NCI-H1048 (cell line): Measurements from ENCODE around the gene APOL6.
"Not testable (repeated sequence)": the region's sequence is repeated elsewhere in the genome, so short reads cannot be mapped to it uniquely, and the experiment has no call there.

Source experiments
- DNase-seq: peaks from one replicate; lab custom pipeline; 2025; lab: John Stamatoyannopoulos, UW

Gene APOL6

DNA sequence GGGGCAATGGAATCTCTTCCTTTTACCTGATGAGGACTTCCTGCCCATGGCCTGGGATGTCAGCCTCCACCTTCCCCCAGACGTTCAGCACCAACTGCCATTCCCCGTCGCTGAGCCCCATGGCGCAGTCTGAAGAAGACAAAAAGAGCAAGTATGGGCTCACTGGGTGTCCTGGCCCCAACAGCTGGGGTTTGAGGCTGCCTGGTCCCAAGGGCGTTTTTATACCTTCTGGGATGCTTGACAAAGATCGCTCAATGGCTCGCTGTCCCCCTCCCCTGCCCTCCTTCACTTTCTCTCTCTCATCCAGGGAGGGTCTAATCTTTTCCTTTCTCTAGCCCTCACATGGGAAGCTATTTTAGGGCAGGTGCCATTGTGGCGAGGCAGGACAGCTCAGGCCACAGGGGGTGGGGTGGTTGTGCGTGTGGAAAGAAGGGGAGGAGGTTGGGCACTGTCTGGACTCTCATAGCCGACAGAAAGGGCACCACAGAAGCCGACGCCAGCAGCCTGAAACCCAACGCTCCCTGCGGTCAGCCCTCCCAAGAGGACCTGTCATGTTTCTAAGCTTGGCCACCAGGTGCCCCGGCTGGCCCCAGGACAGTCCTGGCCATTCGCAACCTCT lies 31.0 kb upstream of the APOL6 start, which contains the start of gene MB:
Gene MB (minus strand): TSS at position 193 of the 619 bp plus-strand sequence. CDS start 72 bp downstream, at position 121.
- no peak for DNase-seq

DNA sequence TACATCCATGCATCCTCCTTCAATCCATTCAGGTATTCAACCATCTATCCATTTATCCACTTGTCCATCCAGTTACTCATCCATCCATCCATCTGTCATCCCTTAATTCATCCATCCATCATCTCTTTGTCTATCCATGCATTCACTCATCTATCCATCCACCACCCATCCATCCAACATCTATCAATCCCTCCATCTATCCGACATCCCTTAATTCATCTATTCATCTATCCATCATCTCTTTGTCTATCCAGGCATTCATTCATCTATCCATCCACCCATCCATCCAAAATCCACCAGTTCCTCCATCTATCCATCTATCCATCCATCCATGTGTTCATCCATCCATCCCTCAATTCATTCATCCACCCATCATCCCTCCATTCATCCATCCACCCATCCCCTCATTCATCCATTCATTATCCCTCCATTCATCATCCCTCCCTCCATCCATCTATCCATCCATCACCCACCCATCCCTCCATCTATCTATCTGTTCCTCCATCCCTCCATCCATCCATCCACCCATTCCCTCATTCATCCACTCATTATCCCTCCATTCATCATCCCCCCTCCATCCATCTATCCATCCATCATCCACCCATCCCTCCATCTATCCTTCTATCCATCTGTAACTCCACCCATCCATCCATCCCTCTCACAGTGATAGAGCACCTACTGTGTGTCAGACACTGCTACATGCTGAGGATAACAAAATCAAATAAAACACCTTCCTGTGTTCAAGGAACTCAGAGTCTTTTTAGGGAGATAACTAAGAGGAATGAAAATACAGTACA lies 29.6 kb upstream of the APOL6 start:
- DNase-seq = no peak

DNA sequence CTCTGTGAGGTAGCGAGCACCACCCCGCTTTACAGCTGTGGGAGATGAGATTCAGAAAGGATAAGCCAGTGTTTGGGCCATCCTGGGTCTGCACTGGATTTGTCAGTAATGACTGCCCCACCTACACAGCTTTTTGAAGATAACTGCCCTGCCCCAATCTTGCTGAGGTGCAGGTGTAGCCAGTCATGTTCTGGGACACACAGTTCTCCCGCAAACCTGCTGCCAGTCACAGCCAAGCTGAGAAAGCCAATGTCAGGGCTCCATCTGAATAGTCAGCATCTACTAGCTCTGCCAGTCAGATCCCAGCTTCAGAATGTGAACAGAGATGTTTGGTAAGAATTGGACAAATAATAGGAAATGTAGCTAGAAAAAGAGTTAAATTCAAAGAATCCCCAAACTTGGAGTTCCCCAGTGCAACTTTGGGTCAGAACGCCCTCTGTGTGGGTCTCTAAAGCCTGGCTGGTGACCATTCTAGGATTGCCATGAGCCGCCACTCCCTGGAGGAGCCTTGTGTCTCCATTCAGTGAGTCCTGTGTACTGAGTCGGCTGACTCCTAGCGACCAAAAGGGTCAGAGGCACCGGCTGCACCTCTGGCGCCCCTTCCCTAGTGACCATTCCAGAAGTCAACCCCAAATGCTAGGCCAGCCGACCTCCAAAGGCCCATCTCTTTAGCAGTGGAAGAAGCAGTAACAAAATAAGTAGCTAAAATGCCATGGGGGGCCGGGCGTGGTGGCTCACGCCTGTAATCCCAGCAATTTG lies 28.7 kb upstream of the APOL6 start:
- no peak for DNase-seq

DNA sequence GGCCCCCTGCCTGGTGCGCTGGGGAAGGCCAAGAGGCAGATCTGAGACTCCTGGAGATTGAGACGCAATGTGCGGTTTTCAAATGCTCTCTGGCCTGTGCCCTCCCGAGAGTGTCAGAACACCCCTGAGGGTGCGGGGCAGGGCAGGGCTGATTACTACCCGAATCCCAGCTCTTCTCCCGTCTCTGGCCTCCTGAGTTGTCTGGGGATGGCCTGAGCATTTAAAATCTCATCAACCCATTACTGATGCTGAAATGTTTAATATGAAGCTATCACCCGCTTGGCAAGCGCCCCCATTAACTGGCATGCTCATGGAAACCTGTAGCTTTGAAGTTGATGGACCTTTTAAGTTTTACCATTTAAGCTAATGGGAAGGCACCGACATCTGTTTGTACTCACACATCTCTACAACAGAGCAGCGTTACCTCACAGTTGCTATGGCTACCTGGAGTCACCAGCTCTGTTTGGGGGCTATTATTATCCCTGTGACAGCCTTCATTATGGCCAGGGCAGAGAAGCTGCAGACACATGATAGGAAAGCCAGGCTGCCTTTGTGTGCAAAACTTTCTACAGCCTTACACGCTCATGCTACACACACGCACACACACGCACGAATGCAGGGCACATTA lies 27.5 kb upstream of the APOL6 start:
- no peak for DNase-seq

DNA sequence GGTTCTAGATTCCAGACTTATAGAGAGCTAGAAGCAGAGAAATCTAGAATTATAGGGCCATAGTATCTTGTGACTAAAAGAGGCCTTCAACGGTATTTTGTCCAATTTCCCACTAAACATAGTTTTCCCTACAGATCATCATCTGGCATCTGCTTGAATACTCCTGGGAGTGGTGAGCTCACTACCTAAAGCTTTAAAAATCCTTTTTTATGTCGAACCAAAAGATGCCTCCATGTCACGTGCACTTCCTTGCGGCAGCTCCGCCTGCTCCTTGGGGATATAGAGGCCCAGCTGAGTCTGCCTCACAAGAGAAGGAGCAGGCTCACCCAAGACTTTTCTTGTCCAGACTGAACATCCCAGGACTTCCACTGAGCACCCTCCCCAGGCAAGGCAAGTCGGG lies 26.8 kb upstream of the APOL6 start:
- DNase-seq = no peak

DNA sequence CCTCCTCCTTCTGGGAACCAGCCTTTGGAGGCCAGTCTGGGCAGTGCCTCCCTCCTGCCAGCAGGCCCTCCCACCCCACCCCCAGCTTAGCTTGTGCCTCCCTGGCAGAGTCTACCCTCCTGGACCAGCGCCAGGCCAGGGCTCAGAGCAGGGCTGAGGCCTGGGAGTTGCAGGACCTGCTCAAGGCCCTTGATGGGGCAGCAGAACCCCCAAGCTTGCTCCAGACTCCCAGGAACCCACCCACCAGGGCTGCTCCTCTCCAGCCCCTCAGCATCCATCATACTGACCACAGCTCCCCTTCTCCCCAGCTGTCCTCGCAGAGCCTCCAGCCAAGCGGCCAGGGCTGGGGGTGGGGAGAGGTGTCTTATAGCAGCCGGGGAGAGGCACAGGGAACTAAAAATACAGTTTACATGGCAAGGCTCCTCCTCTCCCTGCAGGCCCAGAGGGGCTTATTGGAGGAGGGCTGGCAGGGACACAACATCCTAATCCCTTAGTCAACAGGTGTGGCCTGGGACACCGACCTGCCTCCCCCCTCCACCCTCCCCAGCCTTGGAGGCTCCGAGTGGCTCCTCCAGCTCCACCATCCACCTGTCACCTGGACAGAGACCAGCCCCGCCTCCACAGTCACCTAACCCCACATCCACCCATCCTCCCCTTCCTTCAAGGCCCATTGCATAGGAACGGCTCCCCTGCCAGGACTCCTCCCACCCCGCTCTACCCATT lies 25.9 kb upstream of the APOL6 start:
- DNase-seq = no peak

DNA sequence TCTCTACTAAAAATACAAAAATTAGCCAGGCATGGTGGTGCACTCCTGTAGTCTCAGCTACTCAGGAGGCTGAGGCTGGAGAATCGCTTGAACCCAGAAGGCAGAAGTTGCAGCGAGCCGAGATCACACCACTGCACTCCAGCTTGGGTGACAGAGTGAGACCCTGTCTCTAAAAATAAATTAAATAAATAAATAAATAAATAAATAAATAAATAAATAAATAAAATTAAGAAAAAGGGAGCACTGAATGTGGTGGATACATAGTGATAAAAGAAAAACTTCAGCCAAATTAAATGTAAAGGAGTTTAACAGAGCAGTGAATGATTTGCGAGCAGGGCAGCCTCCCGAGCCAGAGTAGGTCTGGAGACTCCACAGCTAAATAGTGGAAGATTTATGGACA lies 24.4 kb upstream of the APOL6 start:
- not testable (repeated sequence) for DNase-seq

DNA sequence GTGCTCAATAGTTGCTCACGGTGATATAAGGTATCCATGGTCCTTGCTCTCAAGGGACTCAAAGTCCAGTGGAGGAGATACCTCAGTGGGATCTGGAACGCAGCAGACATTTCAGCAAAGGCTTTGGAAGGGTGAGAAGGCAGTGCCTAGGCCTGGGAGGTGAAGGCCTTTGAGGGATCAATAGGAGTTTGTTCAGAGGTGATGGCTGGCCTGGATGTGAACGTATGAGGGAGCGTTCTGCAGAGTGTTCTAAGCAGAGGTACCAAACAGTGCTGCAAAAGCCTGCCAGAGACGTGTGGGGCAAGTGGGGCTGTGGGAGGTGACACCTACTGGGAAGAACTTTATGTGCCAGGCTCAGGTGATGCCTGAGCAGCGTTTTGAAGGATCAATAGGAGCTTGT lies 23.7 kb upstream of the APOL6 start:
- DNase-seq = no peak

DNA sequence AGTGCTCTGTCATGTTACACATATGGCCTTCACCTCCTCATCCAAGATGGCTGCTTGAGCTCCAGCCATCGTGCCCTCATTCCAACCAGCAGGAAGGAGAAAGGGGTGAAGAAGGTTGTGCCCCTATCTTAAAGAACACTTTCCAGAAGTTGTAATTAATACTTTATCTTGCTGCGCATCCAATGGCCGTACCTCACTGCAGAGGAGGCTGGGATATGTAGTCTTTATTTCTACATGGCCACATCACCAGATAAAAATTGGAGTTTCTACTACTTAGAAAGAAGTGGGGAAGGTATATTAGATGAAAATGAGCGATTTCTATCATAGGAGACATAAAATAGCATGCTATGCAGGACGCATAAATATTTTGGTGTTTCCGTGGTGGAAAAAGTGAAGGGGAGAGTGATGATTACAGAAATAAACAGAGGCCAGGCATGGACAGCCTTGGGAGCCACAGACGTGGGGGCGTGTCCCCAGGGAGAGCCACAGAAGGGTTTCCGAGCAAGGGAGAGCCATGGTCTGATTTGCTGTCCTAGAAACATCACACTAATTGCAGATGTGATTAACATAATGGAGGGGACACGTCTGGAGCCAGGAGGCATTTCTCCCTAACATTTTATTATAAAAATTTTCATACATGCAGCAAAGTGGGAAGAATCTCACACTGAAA lies 22.3 kb upstream of the APOL6 start:
- DNase-seq = no peak

DNA sequence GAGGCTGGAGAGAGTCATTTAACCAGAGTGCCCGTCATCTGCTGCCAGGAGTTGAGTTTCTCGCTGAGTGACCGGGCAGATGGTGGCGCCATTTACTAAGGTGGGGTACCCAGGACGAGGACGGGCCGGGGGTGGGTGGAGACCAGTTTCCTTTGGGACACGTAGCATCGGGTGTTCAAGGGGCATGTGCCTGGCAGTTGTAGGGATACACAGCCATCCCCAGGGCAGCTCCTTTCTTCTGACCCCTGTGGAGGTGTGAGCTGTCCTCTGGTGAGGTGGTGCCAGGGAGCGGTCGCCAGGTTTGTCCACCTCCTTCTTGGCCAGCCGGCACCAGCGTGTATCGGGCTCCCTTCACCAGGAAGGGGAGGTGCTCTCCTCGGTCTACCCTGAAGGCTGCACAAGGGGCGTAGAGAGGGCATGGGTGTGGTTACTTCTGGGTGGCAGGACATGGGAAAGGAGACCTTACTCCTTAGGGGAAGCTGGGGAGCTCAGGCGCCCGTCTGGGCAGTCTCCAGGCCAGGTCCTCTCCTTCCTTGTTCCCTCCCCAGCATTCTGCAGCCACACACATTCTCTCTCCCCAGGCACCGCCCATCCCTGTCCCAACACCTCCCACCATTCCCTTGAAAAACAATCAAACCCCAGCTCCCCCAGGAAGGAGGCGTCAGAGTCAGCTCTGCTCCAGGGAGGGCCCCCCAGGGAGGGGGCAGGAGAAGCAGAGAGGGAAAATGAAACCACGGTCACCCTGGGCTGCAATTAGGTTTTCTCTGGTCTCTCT lies 20.8 kb upstream of the APOL6 start:
- no peak for DNase-seq

DNA sequence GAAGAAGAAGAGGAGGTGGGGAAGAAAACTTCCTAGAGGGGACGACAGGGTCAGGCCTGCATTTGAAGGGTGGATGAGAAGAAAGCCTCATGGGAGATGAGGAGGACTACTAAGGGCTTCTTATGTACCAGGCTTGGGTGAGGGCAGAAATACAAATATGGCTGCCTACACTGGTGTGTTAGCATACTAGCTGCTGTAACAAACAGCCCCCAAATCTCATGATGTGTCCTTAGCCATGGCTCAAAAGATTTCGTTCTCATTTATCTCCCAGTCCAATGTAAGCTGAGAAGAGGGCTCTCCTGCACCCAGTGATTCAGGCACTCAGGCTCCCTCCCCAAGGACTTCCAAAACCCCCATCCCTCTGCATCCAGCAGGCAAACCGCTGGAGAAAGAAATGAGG lies 19.5 kb upstream of the APOL6 start:
- DNase-seq = no peak

DNA sequence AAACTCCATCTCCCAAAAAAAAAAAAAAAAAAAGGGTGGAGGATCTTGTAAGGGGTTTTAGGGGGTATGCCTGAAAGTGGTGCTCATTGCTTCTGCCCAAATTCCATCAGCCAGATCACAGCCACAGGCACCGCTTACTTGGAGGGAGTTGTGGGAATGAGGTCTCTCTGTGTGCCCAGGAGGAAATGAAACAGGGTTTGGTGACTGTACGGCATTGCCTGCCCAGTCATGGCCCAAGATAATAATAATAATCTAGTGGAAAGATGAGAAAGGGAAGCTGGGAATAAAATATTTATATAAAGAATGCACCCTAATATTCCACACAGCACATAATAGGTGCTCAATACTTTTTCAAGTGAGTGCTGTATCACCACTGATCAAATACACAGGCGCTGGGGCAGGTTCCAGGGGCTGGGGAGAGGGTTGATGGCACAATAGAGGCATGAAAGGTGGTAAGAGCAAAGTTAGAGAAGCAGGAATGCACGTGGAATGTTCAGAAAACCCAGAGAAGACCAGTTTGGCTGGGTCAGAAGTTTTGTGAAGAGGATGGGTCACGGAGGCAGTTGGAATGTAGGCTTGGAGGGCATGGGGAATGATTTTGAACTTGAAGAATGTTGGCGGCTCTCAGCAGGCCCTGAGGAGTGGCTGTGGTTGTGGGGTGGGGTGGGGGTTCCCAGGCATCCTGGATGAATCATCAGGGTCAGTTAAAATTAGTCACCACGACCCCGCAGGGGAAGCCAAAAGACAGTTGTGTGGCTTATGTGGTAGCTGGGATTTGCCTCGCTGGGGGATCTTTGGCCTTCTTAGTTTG lies 18.6 kb upstream of the APOL6 start:
- no peak for DNase-seq

DNA sequence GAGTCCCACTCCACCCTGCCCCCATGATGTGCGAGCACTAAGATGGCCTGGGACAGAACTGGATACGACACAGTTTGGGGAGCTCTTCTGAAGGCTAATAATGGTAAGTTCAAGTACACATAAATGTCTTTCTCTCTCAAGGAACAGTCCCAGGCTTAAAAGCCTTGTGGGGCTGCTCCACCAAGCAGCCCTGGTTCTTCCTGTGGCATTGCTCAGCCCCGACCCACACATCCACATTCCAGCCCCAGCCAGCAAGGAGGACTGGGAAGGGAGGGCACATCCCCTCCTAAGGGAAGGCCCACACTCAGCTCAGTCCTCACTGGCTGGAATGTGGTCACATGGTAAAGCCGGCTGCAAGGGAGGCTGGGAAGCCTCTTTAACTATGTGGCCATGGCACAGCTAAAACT lies 17.9 kb upstream of the APOL6 start:
- DNase-seq = no peak

DNA sequence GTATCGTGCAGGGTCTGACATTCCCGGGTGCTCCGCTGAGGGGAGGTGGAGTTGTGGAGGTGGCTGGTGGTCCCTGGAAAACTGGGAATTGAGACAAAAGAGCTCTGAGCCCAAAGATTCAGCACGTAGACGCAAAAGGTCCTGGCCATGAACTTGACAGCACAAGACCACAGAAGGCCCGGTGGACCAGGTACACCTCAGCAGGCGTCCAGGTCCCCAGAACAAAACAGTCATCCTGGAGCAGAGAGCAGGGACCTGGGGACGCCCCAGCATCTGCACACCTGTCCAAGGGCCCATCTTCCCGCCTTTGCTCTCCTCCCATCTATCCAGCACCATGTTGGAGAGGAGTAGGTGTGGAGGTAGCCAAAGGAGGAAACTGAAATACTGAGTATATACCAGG lies 17.4 kb upstream of the APOL6 start:
- DNase-seq = no peak

DNA sequence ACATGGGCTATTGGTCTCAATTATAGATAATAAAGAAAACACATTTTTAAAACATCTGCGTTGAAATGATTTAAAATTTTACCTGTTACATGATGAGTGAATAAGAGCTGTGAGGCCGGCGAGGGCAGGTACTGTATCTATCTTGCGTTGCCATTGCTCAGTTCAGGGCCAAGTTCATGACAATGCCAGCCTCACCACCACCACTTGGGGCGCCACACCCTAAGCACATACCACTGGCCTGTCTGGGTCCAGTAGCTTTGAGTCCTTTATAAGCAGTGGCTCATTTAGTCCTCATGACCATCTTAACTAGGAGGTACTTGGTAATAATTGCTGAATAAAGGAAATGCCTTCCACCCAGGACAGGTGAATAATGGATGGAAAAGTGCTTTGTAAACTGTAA lies 16.6 kb upstream of the APOL6 start:
- no peak for DNase-seq

DNA sequence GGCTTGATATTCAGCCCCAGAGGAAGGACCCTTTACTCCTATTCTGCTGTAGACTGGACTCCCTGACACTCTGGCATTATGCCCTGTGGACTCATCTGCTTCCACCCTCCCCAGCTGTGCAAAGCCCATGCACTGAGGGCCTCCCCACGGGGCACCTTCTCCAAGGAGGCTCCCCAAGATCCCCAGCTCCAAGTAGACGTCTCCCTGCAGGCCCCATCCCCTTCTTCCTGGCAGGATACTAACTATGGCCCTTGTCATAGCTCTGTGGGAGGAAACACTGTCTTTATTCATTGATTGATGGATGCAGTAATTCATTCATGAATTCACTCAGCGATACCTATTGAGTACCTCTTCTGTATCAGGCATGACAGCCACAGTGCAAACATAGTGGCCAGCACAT lies 15.3 kb upstream of the APOL6 start:
- no peak for DNase-seq

DNA sequence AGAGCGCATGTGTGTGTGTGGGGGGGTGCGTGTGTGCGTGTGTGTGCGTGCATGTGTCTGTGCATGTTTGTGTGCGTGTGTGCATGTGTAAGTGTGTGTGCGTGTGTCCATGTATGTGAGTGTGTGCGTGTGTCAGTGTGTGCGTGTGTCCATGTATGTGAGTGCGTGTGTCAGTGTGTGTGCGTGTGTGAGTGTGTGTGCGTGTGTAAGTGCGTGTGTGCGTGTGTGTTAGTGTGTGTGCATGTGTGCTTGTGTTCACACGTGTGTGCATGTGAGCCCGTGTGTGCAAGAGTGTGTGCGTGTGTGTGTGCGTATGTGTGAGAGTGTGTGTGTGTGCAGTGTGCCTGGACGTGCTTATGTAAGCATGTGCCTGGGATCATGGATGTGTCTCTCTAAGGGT lies 14.7 kb upstream of the APOL6 start:
- DNase-seq = no peak

DNA sequence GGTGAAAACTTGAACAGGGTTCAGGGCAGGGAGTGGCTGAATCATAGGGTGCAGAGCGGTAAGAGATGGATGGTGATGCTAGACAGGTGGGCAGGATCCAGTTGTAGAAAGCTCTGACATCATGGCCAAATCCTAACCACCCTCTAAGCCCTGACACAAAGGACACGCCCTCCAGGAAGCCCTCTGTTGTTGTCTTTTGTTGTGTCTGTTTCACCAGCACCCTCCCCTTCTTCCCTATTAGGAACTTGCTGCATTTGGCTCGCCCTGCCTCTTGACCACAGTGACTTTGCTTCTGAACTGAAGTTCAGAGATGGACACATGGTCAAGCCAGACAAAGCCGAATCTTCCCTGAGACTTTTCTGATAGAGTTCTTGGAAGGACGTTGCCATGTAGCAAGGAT lies 14.2 kb upstream of the APOL6 start:
- DNase-seq = no peak

DNA sequence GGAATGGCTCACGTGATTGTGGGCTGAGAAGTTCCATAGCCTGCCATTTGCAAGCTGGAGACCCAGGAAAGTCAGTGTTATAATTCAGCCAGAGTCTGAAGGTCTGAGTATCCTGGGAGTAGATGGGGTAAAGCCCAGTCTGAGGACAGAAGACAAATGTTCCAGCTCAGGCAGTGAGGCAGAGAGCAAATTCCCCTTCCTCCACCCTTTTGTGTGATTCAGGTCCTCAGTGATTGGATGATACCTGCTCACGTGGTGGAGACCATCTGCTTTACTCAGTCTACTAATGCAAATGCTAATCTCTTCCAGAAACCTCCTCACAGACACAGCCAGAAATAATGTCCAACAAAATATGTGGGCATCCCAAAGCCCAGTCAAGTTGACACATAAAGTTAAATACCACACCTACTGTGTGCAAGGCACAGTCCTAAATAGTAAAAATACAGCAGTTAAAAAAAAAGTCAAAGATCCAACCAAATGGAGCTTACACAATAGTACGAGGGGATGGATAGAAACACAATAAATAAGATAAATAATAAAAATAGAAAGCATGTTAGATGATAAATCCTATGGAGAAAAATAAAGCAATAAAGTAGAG lies 13.2 kb upstream of the APOL6 start:
- no peak for DNase-seq
